SK-N-SH (cell line): ENCODE data around the gene PCOLCE2. TPM values are rescaled to one million over a fixed set of nuclear protein-coding genes. Genes with fewer than 3 reads are reported as not detected.

ENCODE experiments used
- CTCF ChIA-PET: fragments of 300-600, 350-600 bp; formaldehyde crosslinking; extraction: SDS; loops from one replicate; lab custom pipeline; 2021; lab: Yijun Ruan, JAX
- POLR2A ChIA-PET: fragments of 350-600 bp; sonication (Branson Sonifier 250); formaldehyde crosslinking; extraction: SDS; loops from one replicate; lab custom pipeline; 2020; ENCODE audit warnings: antibody characterized with exemption, inconsistent platforms; lab: Yijun Ruan, JAX
- DNase-seq: peaks from one replicate; pipeline ENCODE4 v3.0.0; 2012
- H2AFZ ChIP-seq: fragments of 200-600 bp; sonication (generic); 2 replicates; pipeline ENCODE4 v1.8.1; 2016; ENCODE audit warnings: antibody characterized with exemption, mild to moderate bottlenecking, low read depth
- H3F3A ChIP-seq: fragments of 200-600 bp; sonication (generic); replicated peaks from 2 replicates; pipeline ENCODE3; 2016; ENCODE audit warnings: antibody characterized with exemption, mild to moderate bottlenecking; ENCODE audit not compliant: insufficient read depth
- H3K27ac ChIP-seq, 2 experiments: fragments of 200-500 bp in 1 of 2; fragments of 200-600 bp in 1 of 2; sonication (Bioruptor generic) in 1 of 2; sonication (generic), shearing (Covaris generic) in 1 of 2; 2 replicates each; pipeline versions ENCODE4 v1.5.1 to v1.6.1; 2014 to 2016; ENCODE audit warnings: low read depth in 2 of 2, inconsistent platforms in 1 of 2, low read length in 1 of 2, mild to moderate bottlenecking in 1 of 2, mixed read lengths in 1 of 2
- H3K27me3 ChIP-seq: fragments of 200-600 bp; sonication (generic), shearing (Covaris generic); 2 replicates; pipeline ENCODE4 v1.6.1; 2016; ENCODE audit warnings: mixed run types; ENCODE audit not compliant: insufficient read depth
- H3K36me3 ChIP-seq, 2 experiments: fragments of 200-500 bp in 1 of 2; fragments of 200-600 bp in 1 of 2; sonication (Bioruptor generic) in 1 of 2; sonication (generic) in 1 of 2; replicated peaks in 1 of 2; 2 replicates each; pipeline versions ENCODE3 to v1.5.1; 2014 to 2016; ENCODE audit warnings: low read length in 1 of 2, mild to moderate bottlenecking in 1 of 2; ENCODE audit not compliant: insufficient read depth in 2 of 2, control insufficient read depth in 1 of 2
- H3K4me1 ChIP-seq, 2 experiments: fragments of 200-500 bp in 1 of 2; fragments of 200-600 bp in 1 of 2; sonication (Bioruptor generic) in 1 of 2; sonication (generic), shearing (Covaris generic) in 1 of 2; 2 replicates each; pipeline versions ENCODE4 v1.5.1 to v1.6.1; 2014 to 2016; ENCODE audit warnings: low read depth in 1 of 2, low read length in 1 of 2, mixed run types in 1 of 2; ENCODE audit not compliant: insufficient read depth in 2 of 2, control insufficient read depth in 1 of 2
- H3K4me2 ChIP-seq: fragments of 200-600 bp; sonication (generic), shearing (Covaris generic); 2 replicates; pipeline ENCODE4 v1.6.1; 2017; ENCODE audit warnings: mixed run types
- H3K4me3 ChIP-seq, 2 experiments: fragments of 200-500 bp in 1 of 2; fragments of 200-600 bp in 1 of 2; sonication (Bioruptor generic) in 1 of 2; sonication (generic), shearing (Covaris generic) in 1 of 2; 2 replicates each; pipeline versions ENCODE4 v1.5.1 to v1.8.1; 2014 to 2016; ENCODE audit warnings: low read depth in 2 of 2, inconsistent platforms in 1 of 2, low read length in 1 of 2, mild to moderate bottlenecking in 1 of 2, mixed read lengths in 1 of 2, moderate library complexity in 1 of 2
- H3K79me2 ChIP-seq: fragments of 200-600 bp; sonication (generic); 2 replicates; pipeline ENCODE4 v1.8.1; 2017; ENCODE audit warnings: mild to moderate bottlenecking; ENCODE audit not compliant: insufficient read depth
- H3K9ac ChIP-seq: fragments of 200-600 bp; sonication (generic); 2 replicates; pipeline ENCODE4 v1.6.1; 2017; ENCODE audit warnings: mixed run types
- H3K9me2 ChIP-seq: fragments of 200-600 bp; sonication (generic); 2 replicates; pipeline ENCODE4 v1.6.1; 2017; ENCODE audit warnings: mixed run types
- H3K9me3 ChIP-seq: fragments of 200-600 bp; sonication (generic); 2 replicates; pipeline ENCODE4 v1.6.1; 2017; ENCODE audit warnings: mixed run types, mild to moderate bottlenecking, moderate library complexity
- H4K20me1 ChIP-seq: fragments of 200-600 bp; sonication (generic); 2 replicates; pipeline ENCODE4 v1.6.1; 2017; ENCODE audit warnings: mild to moderate bottlenecking, mixed run types; ENCODE audit not compliant: insufficient read depth
- CHD2 ChIP-seq: fragments of 150-350 bp; IDR thresholded peaks from 2 replicates; pipeline ENCODE4 v1.6.1; 2018; ENCODE audit warnings: low read length; ENCODE audit not compliant: partially characterized antibody
- ELF1 ChIP-seq: IDR thresholded peaks from 2 replicates; pipeline ENCODE4 v1.4.0; 2012
- EP300 ChIP-seq, 2 experiments: IDR thresholded peaks; 2 replicates each; pipeline versions ENCODE4 v1.4.0 to v1.6.1; 2012; ENCODE audit warnings: borderline replicate concordance in 1 of 2, low read depth in 1 of 2, low read length in 1 of 2
- FOSL2 ChIP-seq: IDR thresholded peaks from 2 replicates; pipeline ENCODE4 v1.4.0; 2012; ENCODE audit warnings: low read depth, mild to moderate bottlenecking, moderate library complexity, borderline replicate concordance
- FOXM1 ChIP-seq: IDR thresholded peaks from 2 replicates; pipeline ENCODE4 v1.4.0; 2012; ENCODE audit warnings: low read depth, mild to moderate bottlenecking
- GABPA ChIP-seq: IDR thresholded peaks from 2 replicates; pipeline ENCODE4 v1.4.0; 2012; ENCODE audit warnings: low read depth, mild to moderate bottlenecking
- IRF3 ChIP-seq: fragments of 150-350 bp; IDR thresholded peaks from 2 replicates; pipeline ENCODE4 v1.6.1; 2016; ENCODE audit warnings: mild to moderate bottlenecking, low read depth, low read length
- JUND ChIP-seq: IDR thresholded peaks from 2 replicates; pipeline ENCODE4 v1.4.0; 2012
- MEF2A ChIP-seq: IDR thresholded peaks from 2 replicates; pipeline ENCODE4 v1.4.0; 2012; ENCODE audit warnings: low read depth, borderline replicate concordance
- NFIC ChIP-seq: IDR thresholded peaks from 2 replicates; pipeline ENCODE4 v1.4.0; 2012; ENCODE audit warnings: borderline replicate concordance
- POLR2AphosphoS5 ChIP-seq: IDR thresholded peaks from 2 replicates; pipeline ENCODE4 v1.6.1; 2012; ENCODE audit warnings: low read depth, low read length
- RCOR1 ChIP-seq: fragments of 150-350 bp; IDR thresholded peaks from 2 replicates; pipeline ENCODE4 v1.6.1; 2017; ENCODE audit warnings: antibody characterized with exemption, low read length
- RFX5 ChIP-seq: IDR thresholded peaks from 2 replicates; pipeline ENCODE4 v1.6.1; 2012; ENCODE audit warnings: mild to moderate bottlenecking, improper control_type of control experiment, low read length
- RXRA ChIP-seq: IDR thresholded peaks from 2 replicates; pipeline ENCODE4 v1.4.0; 2012; ENCODE audit warnings: low read depth, mild to moderate bottlenecking, borderline replicate concordance
- TAF1 ChIP-seq: IDR thresholded peaks from 2 replicates; pipeline ENCODE4 v1.6.1; 2012; ENCODE audit warnings: low read depth, mild to moderate bottlenecking, low read length, moderate library complexity, borderline replicate concordance
- TCF12 ChIP-seq: IDR thresholded peaks from 2 replicates; pipeline ENCODE4 v1.4.0; 2012
- TEAD4 ChIP-seq: IDR thresholded peaks from 2 replicates; pipeline ENCODE4 v1.4.0; 2012; ENCODE audit warnings: mild to moderate bottlenecking, borderline replicate concordance; ENCODE audit not compliant: insufficient read depth
- USF2 ChIP-seq: fragments of 150-350 bp; IDR thresholded peaks from 2 replicates; pipeline ENCODE4 v1.6.1; 2017; ENCODE audit warnings: antibody characterized with exemption, low read length, low read depth, borderline replicate concordance
- YY1 ChIP-seq: IDR thresholded peaks from 2 replicates; pipeline ENCODE4 v1.4.0; 2012; ENCODE audit warnings: low read depth, mild to moderate bottlenecking
- WGBS: methylation state at CpG from one replicate; pipeline ENCODE4 v1.1.6; 2017; ENCODE audit warnings: low lambda C conversion rate; 5-methylcytosine and 5-hydroxymethylcytosine counted together
- polyA plus RNA-seq, 3 experiments: library from polyadenylated mRNA; depleted of rRNA; stranded (reverse); fragments of >200 nt; gene quantifications; 2 replicates each; pipeline ENCODE4 v1.2.3, GENCODE V29; 2012
- TF ChIP-seq, protein P1 (sequence below): IDR thresholded peaks from 2 replicates; pipeline ENCODE4 v1.4.0; 2012; ENCODE audit warnings: low read depth, borderline replicate concordance
- TF ChIP-seq, protein P2 (sequence below): IDR thresholded peaks from 2 replicates; pipeline ENCODE4; 2012

PCOLCE2 gene
- polyA plus RNA-seq, 1 of the 3 experiments (the other 2 are of a cell fraction), result 22.2 TPM

GRCh38 chr3:142888099-142888480 lies 793 bp downstream of the PCOLCE2 start (continued):
- TF ChIP-seq RXRA (no peak), RFX5 (no peak), MEF2A (no peak)

- Histone ChIP-seq H2AFZ (no peak overlapping the region), H3K9ac (0 out of 2 replicates have a peak overlapping the region, but pooled peaks have one; percentile 1), H3K4me1 (peaks cover 0 to 14% of the 10 kb centered on the region in 2 experiments; a peak in 2 of 4 replicates), H3K9me2 (no peaks in the 10 kb centered on the region), H3K9me3 (no peaks in the 10 kb centered on the region), H3K4me2 (peak overlapping the region; percentile 83; the same call in 1 of the 2 replicates), H3K27ac (peak overlapping the region; percentile 11 to 68; a peak in 3 of 4 replicates), H3K36me3 (no peaks in the 10 kb centered on the region), H3K79me2 (no peaks in the 10 kb centered on the region), H3K4me3 (no peak overlapping the region), H4K20me1 (no peaks in the 10 kb centered on the region), H3K27me3 (no peaks in the 10 kb centered on the region), H3F3A (peaks cover 12% of the 10 kb centered on the region)
- no peak for DNase-seq
- CTCF ChIA-PET, result interaction anchor here (0.9 to 3.7 kb wide), 4 partner anchors 14 to 108 kb away, joined by 3 to 14 read pairs (median 3); no protein-coding TSS in a partner anchor
- TF ChIP-seq RXRA, result no peak
- TF ChIP-seq JUND, result peak; percentile 90
- no peak for TF ChIP-seq TAF1
- TF ChIP-seq ELF1, result no peak
- no peak for TF ChIP-seq FOXM1
- 0 out of 2 replicates have a peak, but pooled peaks have one; percentile 18 for TF ChIP-seq TEAD4
- TF ChIP-seq IRF3, result no peak
- no peak for TF ChIP-seq RCOR1
- TF ChIP-seq MEF2A, result peak; percentile 53
- TF ChIP-seq TCF12, result peak; percentile 69
- peak in 1 of 2 experiments; percentile 64; a peak in 1 of 4 replicates for TF ChIP-seq EP300 (IDR thresholded peaks at IDR 0.05; ENCODE audit: borderline replicate concordance in 1 of 2, low read depth in 1 of 2, low read length in 1 of 2)
- TF ChIP-seq, protein P1, sequence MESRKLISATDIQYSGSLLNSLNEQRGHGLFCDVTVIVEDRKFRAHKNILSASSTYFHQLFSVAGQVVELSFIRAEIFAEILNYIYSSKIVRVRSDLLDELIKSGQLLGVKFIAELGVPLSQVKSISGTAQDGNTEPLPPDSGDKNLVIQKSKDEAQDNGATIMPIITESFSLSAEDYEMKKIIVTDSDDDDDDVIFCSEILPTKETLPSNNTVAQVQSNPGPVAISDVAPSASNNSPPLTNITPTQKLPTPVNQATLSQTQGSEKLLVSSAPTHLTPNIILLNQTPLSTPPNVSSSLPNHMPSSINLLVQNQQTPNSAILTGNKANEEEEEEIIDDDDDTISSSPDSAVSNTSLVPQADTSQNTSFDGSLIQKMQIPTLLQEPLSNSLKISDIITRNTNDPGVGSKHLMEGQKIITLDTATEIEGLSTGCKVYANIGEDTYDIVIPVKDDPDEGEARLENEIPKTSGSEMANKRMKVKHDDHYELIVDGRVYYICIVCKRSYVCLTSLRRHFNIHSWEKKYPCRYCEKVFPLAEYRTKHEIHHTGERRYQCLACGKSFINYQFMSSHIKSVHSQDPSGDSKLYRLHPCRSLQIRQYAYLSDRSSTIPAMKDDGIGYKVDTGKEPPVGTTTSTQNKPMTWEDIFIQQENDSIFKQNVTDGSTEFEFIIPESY, result 0 out of 2 replicates have a peak, but pooled peaks have one; percentile 12
- TF ChIP-seq, protein P2, sequence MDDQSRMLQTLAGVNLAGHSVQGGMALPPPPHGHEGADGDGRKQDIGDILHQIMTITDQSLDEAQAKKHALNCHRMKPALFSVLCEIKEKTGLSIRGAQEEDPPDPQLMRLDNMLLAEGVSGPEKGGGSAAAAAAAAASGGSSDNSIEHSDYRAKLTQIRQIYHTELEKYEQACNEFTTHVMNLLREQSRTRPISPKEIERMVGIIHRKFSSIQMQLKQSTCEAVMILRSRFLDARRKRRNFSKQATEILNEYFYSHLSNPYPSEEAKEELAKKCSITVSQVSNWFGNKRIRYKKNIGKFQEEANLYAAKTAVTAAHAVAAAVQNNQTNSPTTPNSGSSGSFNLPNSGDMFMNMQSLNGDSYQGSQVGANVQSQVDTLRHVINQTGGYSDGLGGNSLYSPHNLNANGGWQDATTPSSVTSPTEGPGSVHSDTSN, result peak; percentile 94
- TF ChIP-seq POLR2AphosphoS5, result peak; percentile 28; the same call in 1 of the 2 replicates
- TF ChIP-seq USF2, result no peak
- no peak for TF ChIP-seq GABPA
- no peak for TF ChIP-seq YY1
- peak; percentile 86 for TF ChIP-seq FOSL2
- TF ChIP-seq NFIC, result peak; percentile 83
- no peak for TF ChIP-seq CHD2
- WGBS, result 10% methylated on average over 2 of the region's 2 CpGs
- POLR2A ChIA-PET, result no interaction called here
Measured at GRCh38 chr3:142886940-142887339, 1.9 kb downstream of the PCOLCE2 start.
